GM19395 (cell line): ENCODE data around the gene TAOK1.
"Not testable (repeated sequence)": the region's sequence is repeated elsewhere in the genome, so short reads cannot be mapped to it uniquely, and the experiment has no call there.

Experiments
- ATAC-seq: cut with Tn5 transposase; IDR thresholded peaks from one replicate; pipeline ENCODE4 v1.9.1; 2021; ENCODE audit warnings: mild to moderate bottlenecking, moderate library complexity; ENCODE audit not compliant: unreplicated experiment

Gene TAOK1

DNA sequence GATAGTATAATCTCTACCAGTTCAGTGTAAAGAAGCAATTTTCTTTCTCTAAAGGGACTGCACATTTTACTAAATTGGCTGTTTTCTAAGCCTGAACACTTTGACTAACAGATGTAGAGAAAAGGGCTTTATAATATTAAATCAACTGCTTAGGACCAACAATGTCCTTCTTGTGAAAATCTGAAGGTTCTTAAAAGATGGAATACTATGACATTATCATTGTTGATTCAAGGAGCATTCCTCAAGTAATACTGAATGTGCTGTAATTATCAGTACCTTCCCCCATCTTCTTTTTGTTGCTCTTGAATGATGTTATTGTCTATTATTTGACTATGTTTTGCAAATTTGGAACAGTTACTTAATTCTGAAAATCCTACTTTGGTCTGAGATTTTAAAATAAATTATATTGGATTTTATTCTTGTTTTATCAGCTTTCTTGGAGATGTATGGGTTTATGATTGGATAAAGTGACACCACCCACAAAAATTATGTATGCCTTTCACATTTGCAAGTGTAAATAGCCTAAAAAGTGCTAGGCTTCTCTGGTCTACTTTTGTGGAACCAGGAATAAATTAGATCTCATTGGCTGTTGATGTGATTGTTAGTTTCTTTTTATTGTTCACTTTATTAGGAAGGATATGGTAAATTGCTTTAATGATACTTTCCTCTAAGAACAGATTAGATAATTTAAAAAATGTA, 53.0 kb downstream of the TAOK1 start:
- ATAC-seq = no peak

DNA sequence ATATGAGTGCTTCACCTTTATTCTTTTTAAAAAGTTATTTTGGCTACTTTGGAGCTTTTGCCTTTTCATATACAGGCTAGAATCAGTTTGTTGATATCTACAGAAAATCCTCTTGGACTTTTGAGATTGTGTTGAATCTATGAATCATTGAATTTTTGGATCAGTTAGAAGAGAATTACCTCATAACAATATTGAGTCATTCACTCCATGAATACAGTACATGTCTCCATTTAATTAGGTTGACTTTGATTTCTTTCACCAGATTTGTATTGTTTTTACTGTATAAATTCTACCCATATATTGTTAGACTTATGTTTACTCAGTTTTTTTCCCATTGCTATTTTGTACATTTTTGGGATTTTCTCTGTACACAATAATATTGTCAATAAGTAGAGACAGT, 54.4 kb downstream of the TAOK1 start:
- no peak for ATAC-seq

DNA sequence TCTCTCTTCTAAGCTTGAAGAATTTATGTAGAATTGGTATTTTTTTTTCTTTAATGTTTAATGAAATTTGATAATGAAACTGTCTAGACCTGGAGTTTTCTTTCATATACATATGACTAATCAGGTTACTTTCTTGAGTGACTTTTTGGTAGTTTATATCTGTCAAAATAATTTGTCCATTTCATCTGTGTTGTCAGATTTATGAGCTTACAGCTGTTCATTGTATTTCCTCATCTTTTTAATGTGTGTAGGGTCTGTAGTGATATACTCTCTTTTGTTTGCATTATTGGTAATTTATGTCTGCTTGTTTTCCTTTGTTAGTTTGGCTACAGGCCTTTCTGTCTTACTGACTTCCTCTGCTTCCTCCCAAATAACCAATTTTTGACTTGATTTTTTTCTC, 55.7 kb downstream of the TAOK1 start:
- no peak for ATAC-seq

- no peak for ATAC-seq
Measured at GRCh38 chr17:29449865-29450671, 59.9 kb downstream of the TAOK1 start.

DNA sequence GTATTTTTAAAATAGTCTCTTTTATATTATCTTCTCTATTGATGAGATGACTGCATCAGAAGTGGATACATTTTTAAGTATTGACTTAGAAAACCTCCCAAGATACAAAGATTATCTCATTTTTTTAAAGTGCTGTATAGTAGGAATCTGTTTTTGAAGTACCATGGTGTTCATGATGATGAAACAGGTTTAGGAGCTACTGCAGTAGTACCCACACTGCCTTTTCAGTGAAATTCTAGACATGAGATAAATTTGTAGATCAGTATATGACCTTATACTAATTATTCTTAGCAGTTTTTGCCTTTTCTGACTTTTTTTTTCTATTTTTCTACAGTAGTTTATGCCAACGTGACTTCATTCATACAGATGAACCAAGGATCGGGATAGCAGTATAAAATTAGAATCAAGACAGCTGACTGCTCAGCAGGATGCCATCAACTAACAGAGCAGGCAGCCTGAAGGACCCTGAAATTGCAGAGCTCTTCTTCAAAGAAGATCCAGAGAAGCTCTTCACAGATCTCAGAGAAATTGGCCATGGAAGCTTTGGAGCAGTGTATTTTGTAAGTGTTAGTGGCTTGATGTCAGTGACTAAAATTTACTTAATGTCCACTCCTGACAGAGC, 61.1 kb downstream of the TAOK1 start:
- ATAC-seq = no peak

DNA sequence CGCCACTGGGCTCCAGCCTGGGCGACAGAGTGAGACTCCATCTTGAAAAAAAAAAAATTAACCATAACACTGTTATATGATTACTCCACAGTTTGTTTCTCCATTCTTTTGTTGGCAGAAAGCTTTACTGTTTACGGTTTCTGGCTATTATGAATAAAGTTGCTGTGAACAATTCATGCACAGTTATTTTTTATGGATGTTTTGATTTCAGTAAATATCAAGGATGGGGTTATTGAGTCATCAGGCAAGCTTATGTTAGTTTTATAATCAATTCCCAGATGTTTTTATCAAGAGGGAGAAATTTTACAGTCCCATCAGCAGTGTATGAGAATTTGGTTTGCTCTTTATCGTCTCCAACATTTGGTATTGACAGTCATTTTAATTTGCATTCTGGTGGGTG, 67.9 kb downstream of the TAOK1 start:
- ATAC-seq = no peak

DNA sequence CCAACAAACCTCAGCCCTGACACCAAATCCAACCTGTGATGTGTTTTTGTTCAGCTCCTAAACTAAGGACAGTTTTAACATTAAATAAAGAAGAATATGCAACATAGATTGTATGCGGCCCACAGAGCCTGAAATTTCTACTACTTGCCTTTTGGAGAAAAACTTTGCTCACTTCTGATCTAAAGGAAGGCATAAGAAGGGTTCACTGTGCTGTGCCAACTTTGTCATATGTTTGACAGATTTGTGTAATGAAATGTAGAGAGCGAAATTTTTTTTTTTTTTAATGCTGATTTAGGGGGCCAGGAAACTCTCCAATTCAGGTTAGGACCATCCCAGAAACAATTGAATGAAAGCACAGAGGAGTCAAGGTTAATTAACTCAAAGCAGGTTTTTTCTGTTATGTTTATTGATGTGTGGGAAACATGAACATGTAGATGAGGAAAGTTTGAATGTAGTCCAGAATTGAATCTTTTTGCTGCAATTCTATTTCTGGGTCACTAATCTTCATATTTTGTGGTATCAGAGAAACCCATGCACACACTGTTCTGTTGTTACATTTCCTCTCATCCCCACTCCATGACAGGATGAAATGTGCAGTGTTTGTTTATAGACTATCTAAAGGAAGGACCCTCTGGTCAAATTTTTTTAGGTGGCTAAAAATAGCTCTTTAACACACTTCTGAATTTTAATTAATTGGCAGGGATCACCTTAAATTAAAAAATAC, 71.5 kb downstream of the TAOK1 start:
- ATAC-seq = no peak

- ATAC-seq = no peak
Measured at GRCh38 chr17:29469276-29469675, 79.1 kb downstream of the TAOK1 start.

DNA sequence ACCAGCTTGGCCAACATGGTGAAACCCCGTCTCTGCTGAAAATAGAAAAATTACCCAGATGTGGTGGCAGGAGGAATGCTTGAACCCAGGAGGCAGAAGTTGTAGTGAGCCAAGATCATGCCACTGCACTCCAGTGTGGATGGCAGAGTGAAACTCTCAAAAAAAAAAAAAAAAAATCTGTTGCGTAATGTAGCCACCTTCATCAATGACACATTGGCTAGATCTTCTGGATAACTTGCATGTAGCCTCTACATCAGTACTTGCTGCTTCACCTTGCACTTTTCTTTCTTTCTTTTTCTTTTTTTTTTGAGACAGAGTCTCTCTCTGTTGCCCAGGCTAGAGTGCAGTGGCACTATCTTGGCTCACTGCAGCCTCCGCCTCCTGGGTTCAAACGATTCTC, 83.3 kb downstream of the TAOK1 start:
- not testable (repeated sequence) for ATAC-seq

- ATAC-seq = no peak
Measured at GRCh38 chr17:29474297-29474696, 84.1 kb downstream of the TAOK1 start.

- ATAC-seq = no peak
Measured at GRCh38 chr17:29475891-29476290, 85.7 kb downstream of the TAOK1 start.

DNA sequence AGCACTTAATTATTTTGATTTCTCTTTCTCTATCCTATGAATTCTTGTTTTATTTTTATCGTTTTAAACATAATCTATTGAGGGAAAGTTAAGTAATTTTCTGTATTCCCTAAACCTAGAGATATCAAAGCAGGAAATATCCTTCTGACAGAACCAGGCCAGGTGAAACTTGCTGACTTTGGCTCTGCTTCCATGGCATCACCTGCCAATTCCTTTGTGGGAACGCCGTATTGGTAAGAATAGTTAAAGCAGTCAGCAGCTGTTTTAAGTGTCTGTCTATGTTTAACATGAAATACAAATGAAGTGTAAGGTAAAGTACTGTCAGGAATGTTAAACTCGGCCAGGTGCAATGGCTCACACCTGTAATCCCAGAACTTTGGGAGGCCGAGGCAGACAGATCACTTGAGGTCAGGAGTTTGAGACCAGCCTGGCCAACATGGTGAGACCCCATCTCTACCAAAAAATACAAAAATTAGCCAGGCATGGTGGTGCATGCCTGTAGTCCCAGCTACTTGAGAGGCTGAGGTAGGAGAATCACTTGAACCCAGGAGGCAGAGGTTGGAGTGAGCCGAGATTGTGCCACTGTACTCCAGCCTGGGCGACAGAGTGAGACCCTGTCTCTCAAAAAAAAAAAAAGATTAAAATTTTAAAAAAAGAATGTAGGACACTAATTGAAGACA, 90.2 kb downstream of the TAOK1 start:
- ATAC-seq = not testable (repeated sequence)

- ATAC-seq = no peak
Measured at GRCh38 chr17:29483503-29483902, 93.3 kb downstream of the TAOK1 start.

DNA sequence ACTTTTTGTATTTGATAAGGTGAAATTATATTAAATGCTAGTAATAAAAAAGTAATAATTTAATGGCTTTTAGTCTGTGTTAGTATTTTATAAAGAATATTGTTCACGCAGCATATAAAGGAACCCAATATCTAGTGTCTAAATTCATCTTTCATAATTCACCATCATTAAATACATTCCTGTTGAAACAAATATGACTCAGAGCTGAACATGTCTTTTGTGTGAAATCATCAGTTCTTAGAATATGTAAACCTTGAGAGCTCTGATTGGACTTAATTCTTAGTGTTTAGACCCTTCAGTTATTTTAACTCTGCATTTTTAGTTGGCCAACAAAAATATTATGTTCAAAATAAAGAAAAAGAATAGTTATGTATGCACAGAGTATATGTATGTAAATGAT, 104.8 kb downstream of the TAOK1 start:
- no peak for ATAC-seq

DNA sequence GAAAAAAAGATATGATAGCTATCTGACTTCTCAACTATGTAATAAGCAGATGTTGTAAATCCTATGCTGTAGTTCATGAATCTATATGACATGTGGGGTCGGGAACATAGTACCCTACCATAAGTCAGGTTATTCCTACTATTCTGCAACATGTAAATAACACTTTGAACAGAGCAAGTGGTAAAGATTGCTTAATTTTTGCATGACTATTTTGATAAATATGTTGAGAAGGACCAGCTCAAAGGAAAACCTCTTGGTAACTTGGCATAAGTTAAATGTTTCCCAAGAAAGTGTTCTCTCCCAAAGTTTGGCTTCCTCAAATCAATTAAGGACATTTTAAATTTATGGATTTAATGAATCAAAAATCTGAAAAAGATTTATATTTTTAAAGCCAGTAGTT, 114.5 kb downstream of the TAOK1 start:
- ATAC-seq = no peak

- no peak for ATAC-seq
Measured at GRCh38 chr17:29505836-29506235, 115.7 kb downstream of the TAOK1 start.

DNA sequence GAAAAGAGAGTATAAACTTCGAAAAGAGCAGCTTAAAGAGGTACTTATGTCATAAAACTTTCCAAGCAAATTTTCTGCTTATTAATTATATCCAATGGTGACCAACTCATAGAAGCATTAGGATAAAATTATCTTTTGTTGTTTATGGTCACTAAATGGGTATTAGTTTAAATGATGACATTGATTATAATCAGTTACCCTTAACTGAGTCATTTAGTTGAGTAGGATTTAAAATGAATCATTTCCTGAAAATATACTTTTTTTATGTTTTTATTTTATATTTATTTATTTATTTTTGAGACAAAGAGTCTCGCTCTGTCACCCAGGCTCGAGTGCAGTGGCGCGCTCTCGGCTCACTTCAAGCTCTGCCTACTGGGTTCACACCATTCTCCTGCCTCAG, 120.8 kb downstream of the TAOK1 start:
- no peak for ATAC-seq

- ATAC-seq = no peak
Measured at GRCh38 chr17:29514792-29515191, 124.6 kb downstream of the TAOK1 start.

GRCh38 chr17:29518359-29518758, 128.2 kb downstream of the TAOK1 start:
- ATAC-seq = no peak

GRCh38 chr17:29524692-29525091, 134.5 kb downstream of the TAOK1 start:
- no peak for ATAC-seq

DNA sequence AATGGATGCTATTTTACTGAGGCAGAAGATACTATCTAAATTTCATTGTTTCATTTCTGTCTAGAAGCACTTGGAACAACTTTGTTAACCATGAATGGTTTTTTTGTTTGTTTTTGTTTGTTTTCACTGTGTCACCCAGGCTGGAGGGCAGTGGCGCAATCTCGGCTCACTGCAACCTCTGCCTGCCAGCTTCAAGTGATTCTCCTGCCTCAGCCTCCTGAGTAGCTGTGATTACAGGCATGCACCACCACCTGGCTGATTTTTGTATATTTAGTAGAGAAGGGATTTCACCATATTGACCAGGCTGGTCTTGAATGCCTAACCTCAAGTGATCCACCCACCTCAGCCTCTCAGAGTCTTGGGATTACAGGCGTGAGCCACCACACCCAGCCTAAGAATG, 136.2 kb downstream of the TAOK1 start:
- no peak for ATAC-seq
